Lower leg skin (tissue), 4 donors: Measurements from ENCODE around the gene HSPA4. TPM values are rescaled to one million over a fixed set of nuclear protein-coding genes. Genes with fewer than 3 reads are reported as not detected.
"Not testable (repeated sequence)": the region's sequence is repeated elsewhere in the genome, so short reads cannot be mapped to it uniquely, and the experiment has no call there.

Source experiments
- DNase-seq, 2 donors: peaks; one replicate each; pipeline ENCODE4 v3.0.0-alpha.2; 2019; ENCODE audit warnings: low spot score in 2 of 2
- H3K4me3 ChIP-seq: fragments of 200-600 bp; sonication (generic); 2 replicates; pipeline ENCODE4 v1.5.1; 2017; ENCODE audit warnings: mild to moderate bottlenecking, low read depth; ENCODE audit not compliant: poor library complexity, severe bottlenecking
- POLR2A ChIP-seq, 2 donors: fragments of 450-650 bp; IDR thresholded peaks; one replicate each; pipeline ENCODE4 v1.6.1; 2016 to 2017; ENCODE audit warnings: antibody characterized with exemption in 2 of 2, mild to moderate bottlenecking in 1 of 2, moderate library complexity in 1 of 2
- WGBS, 2 donors: methylation state at CpG; one replicate each; pipeline ENCODE4 v1.1.5; 2018; 5-methylcytosine and 5-hydroxymethylcytosine counted together
- intact Hi-C: fragments of 100-400 bp; cut with DNase I; formaldehyde crosslinking; loops from one replicate; pipeline ENCODE4 v1.15.0; 2023; ENCODE audit warnings: low total_unique reads
- total RNA-seq, 4 donors: library from RNA; depleted of rRNA; stranded (reverse); fragments of >200 nt; gene quantifications; one replicate each; pipeline ENCODE4 v1.1.0, GENCODE V29; 2016
- TF ChIP-seq, protein P1 (sequence below), 3 donors: fragments of 450-650 bp; IDR thresholded peaks; one replicate each; pipeline ENCODE4 v1.5.1; 2016; ENCODE audit warnings: antibody characterized with exemption in 3 of 3, mild to moderate bottlenecking in 3 of 3, moderate library complexity in 2 of 3

HSPA4 gene
- total RNA-seq, 4 donors from 2014 or later = 33.0 to 49.3 (median 42.2) TPM

DNA sequence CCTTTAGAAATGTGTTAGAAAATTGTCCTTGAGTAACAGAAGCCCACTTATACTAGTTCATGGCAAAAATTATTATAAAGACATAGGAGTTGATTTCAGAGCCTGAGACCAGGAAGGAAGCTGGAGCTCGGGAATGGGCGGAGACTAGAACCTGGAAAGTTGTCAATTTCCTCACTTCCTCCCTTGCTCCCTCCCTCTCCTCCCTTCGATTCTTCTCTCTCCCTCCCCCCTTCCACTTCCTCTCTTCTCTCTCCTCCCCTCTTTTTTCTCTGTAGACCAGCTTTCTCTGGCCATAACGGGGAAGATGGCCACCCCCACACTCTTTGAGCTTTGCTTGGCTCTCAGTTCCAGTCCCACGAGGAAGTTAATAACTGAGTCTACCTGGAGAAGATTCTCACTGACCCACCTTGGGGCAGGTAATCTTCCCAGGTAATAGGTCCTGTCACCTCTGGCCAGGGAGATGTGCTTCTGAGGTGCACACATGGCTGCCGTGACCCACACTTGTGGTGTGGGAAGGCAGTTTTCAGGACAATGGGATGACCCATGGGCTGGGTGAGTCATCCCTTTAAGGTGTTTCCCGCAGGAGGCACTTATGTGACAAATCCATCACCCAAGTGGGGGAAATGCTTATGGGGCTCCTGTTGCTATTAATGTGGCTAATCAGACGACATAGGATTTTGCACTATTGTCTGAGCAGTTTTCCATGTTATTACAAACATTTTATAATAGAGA is 78.7 kb downstream of the HSPA4 start:
- DNase-seq = peak in 1 of 2 donors; percentile 39
- H3K4me3 ChIP-seq = no peak overlapping the region
- no peak for TF ChIP-seq POLR2A (IDR thresholded peaks at IDR 0.05)
- TF ChIP-seq, protein P1, sequence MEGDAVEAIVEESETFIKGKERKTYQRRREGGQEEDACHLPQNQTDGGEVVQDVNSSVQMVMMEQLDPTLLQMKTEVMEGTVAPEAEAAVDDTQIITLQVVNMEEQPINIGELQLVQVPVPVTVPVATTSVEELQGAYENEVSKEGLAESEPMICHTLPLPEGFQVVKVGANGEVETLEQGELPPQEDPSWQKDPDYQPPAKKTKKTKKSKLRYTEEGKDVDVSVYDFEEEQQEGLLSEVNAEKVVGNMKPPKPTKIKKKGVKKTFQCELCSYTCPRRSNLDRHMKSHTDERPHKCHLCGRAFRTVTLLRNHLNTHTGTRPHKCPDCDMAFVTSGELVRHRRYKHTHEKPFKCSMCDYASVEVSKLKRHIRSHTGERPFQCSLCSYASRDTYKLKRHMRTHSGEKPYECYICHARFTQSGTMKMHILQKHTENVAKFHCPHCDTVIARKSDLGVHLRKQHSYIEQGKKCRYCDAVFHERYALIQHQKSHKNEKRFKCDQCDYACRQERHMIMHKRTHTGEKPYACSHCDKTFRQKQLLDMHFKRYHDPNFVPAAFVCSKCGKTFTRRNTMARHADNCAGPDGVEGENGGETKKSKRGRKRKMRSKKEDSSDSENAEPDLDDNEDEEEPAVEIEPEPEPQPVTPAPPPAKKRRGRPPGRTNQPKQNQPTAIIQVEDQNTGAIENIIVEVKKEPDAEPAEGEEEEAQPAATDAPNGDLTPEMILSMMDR (IDR thresholded peaks at IDR 0.05) = no peak
- intact Hi-C loops = no loop called here
- WGBS, 2 donors = 65 to 71% methylated on average over 8 of the region's 8 CpGs

DNA sequence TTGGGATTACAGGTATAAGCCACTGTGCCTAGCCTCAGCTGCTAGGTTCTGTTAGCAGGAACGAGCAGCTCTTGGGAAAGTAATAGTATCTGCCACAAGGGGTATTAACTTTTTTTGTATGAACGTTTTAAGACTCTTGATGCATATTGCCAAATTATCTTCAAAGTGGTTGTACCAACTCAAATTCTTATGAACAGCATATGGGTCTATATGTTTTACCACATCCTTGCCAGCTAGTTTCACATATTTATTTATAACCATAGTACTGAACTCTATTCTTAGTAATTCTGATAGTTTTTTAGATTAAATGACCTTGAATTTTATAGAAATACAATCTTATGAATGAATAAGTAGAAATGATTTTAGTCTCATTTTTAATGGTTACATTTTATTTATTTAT is 80.9 kb downstream of the HSPA4 start:
- TF ChIP-seq, protein P1 (IDR thresholded peaks at IDR 0.05) = no peak
- no peak for TF ChIP-seq POLR2A (IDR thresholded peaks at IDR 0.05)
- intact Hi-C loops = no loop called here
- peak in 1 of 2 donors; percentile 29 for DNase-seq
- H3K4me3 ChIP-seq = no peak overlapping the region
- WGBS, 2 donors = 68 to 69% methylated on average over 2 of the region's 2 CpGs

DNA sequence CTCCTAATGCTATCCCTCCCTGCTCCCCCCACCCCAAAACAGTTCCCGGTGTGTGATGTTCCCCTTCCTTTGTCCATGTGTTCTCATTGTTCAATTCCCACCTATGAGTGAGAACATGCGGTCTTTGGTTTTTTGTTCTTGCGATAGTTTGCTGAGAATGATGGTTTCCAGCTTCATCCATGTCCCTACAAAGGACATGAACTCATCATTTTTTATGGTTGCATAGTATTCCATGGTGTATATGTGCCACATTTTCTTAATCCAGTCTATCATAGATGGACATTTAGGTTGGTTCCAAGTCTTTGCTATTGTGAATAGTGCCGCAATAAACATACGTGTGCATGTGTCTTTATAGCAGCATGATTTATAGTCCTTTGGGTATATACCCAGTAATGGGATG is 81.4 kb downstream of the HSPA4 start:
- H3K4me3 ChIP-seq, intact Hi-C loops, DNase-seq: not testable (repeated sequence)
- WGBS, 2 donors = 94 to 100% methylated on average over 5 of the region's 5 CpGs

DNA sequence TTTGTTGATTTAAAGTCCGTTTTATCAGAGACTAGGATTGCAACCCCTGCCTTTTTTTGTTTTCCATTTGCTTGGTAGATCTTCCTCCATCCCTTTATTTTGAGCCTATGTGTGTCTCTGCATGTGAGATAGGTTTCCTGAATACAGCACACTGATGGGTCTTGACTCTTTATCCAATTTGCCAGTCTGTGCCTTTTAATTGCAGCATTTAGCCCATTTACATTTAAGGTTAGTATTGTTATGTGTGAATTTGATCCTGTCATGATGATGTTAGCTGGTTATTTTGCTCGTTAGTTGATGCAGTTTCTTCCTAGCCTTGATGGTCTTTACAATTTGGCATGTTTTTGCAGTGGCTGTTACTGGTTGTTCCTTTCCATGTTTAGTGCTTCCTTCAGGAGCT is 85.1 kb downstream of the HSPA4 start:
- DNase-seq, H3K4me3 ChIP-seq, intact Hi-C loops: not testable (repeated sequence)
- WGBS, 2 donors = 80 to 86% methylated on average over 2 of the region's 2 CpGs

DNA sequence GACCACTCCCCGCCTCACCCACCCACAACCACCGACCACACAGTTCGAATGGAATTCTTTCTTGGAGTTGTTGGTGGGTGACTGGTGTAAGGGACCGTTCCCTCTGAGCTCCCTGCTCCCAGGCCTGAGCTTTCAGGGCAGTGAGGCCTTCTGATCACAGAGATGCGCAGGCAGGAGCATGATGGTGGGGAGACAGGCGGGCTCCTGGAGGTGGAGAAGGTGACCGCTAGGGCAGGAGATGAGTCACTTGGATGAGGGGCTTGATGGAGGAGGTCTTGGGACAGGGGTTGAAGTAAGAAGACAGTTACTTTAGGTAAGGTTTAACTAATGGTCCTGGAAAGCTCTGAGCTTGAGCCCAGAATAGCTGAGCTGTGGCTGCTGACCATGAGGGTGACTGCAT is 88.5 kb downstream of the HSPA4 start:
- TF ChIP-seq, protein P1 (IDR thresholded peaks at IDR 0.05) = no peak
- no peak for TF ChIP-seq POLR2A (IDR thresholded peaks at IDR 0.05)
- H3K4me3 ChIP-seq = no peak overlapping the region
- peak in 1 of 2 donors; percentile 18 for DNase-seq
- intact Hi-C loops = no loop called here
- WGBS, 2 donors = 90 to 93% methylated on average over 7 of the region's 7 CpGs

DNA sequence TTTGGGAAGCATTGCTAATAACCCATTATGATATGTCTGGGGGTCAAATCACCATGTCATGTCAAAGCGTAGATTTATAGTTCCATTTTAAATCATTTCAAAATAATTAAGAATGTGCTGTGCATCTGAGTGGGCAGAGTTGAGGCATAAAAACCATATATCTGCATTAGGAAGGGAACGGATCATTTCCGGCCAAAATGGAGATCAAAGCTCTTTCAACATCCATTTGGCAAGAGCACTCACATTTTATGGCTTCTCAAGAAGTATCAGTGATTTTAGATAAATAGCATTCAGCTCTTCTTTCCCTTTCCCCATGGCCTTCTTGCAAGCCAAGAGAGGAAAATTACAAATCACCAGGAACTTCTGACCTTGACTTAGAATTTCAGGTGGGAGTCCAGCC is 89.9 kb downstream of the HSPA4 start:
- no peak for DNase-seq
- TF ChIP-seq, protein P1 (IDR thresholded peaks at IDR 0.05) = no peak
- TF ChIP-seq POLR2A (IDR thresholded peaks at IDR 0.05) = no peak
- 66 to 67% methylated on average over 3 of the region's 3 CpGs for WGBS, 2 donors
- intact Hi-C loops = no loop called here
- no peak overlapping the region for H3K4me3 ChIP-seq

DNA sequence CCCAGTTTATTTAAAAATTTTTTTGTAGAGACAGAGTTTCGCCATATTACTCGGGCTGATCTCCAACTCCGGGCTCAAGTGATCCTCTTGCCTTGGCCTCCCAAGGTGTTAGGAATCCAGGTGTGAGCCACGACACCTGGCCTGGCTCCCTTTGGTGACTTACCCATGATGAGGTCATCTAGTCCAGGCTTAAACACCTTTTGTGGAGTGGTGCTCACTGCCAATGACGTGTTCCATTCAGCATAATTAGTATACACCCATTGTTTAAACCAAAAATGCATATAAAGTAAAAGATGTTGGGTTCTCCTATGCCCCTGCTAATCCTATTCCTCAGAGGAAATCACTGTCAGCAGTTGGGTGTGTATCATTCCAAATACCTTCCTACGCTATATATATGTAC is 91.0 kb downstream of the HSPA4 start:
- no peak overlapping the region for H3K4me3 ChIP-seq
- TF ChIP-seq, protein P1 (IDR thresholded peaks at IDR 0.05) = no peak
- WGBS, 2 donors = 83 to 89% methylated on average over 6 of the region's 6 CpGs
- peak in 1 of 2 donors; percentile 34 for DNase-seq
- intact Hi-C loops = no loop called here
